ENCODE results near the gene PRDM16. TPM values are rescaled to one million over a fixed set of nuclear protein-coding genes. Genes with fewer than 3 reads are reported as not detected.

The PRDM16 gene
- total and polyA plus RNA-seq, 2 of the 8 experiments (the other 6 are each of a cell fraction or from before 2014, with no cell fraction given) = 0.39 to 0.43 TPM

GRCh38 chr1:3208819-3209200, 139.8 kb downstream of the PRDM16 start:
- DNase-seq (ENCODE audit: low read depth in 1 of 2, low spot score in 2 of 2) (no peak), FAIRE-seq (no peak)
- Histone ChIP-seq H3K27me3 (replicated peaks in 1 of 4; ENCODE audit: control insufficient read depth in 3 of 4, extremely low read depth in 1 of 4, insufficient read depth in 3 of 4, low read length in 3 of 4) (no peaks in the 10 kb centered on the region; a peak in 1 of 7 replicates), H3K56ac (replicated peaks; ENCODE audit: insufficient read length, low read depth, low read length) (no peak overlapping the region), H3K4me3 (ENCODE audit: extremely low read depth in 1 of 4, insufficient read depth in 2 of 4, low read depth in 3 of 4, low read length in 4 of 4) (no peak overlapping the region), H4K91ac (replicated peaks; ENCODE audit: insufficient read length, low read length) (no peak overlapping the region), H3K9me3 (ENCODE audit: insufficient read depth in 2 of 2, low read depth in 1 of 2, low read length in 1 of 2) (no peaks in the 10 kb centered on the region), H3K9ac (replicated peaks in 1 of 4; ENCODE audit: extremely low read depth in 1 of 4, low read depth in 3 of 4, low read length in 3 of 4) (no peak overlapping the region), H3K4me1 (replicated peaks in 1 of 4; ENCODE audit: control insufficient read depth in 3 of 4, insufficient read depth in 4 of 4, low read length in 3 of 4) (peaks cover 0 to 10% (median 4%) of the 10 kb centered on the region in 4 experiments; a peak in 2 of 7 replicates), H2AK5ac (ENCODE audit: low read depth, low read length) (no peak overlapping the region), H3K27ac (ENCODE audit: low read depth, low read length) (no peak overlapping the region), H3K23me2 (ENCODE audit: low read depth, low read length) (no peaks in the 10 kb centered on the region), H3K79me1 (ENCODE audit: low read depth, low read length) (no peaks in the 10 kb centered on the region), H4K20me1 (replicated peaks in 1 of 2; ENCODE audit: control insufficient read depth in 1 of 2, insufficient read depth in 2 of 2, low read length in 2 of 2) (peaks cover 0 to 2% of the 10 kb centered on the region in 2 experiments), H3K18ac (ENCODE audit: extremely low read depth, low read length) (no peak overlapping the region), H4K8ac (ENCODE audit: extremely low read depth, insufficient read depth, low read length) (no peak overlapping the region), H4K5ac (ENCODE audit: insufficient read length, low read depth, low read length) (no peak overlapping the region), H2BK5ac (ENCODE audit: low read depth, low read length) (no peak overlapping the region), H3K79me2 (ENCODE audit: control insufficient read depth in 1 of 2, insufficient read depth in 2 of 2, low read length in 2 of 2) (no peaks in the 10 kb centered on the region), H3K14ac (ENCODE audit: insufficient read length) (no peak overlapping the region), H2BK12ac (ENCODE audit: low read depth, low read length) (no peak overlapping the region), H3K4me2 (ENCODE audit: insufficient read depth in 1 of 2, low read depth in 2 of 2, low read length in 2 of 2) (no peak overlapping the region), H2BK120ac (replicated peaks; ENCODE audit: low read depth, low read length) (no peak overlapping the region), H2BK15ac (ENCODE audit: low read length) (no peak overlapping the region), H2AFZ (ENCODE audit: low read length) (no peak overlapping the region), H3K4ac (replicated peaks; ENCODE audit: insufficient read length, low read depth, low read length) (no peak overlapping the region), H3K23ac (ENCODE audit: insufficient read length) (no peak overlapping the region), H3K36me3 (ENCODE audit: control insufficient read depth in 2 of 4, insufficient read depth in 4 of 4, low read length in 3 of 4) (no peaks in the 10 kb centered on the region), H2BK20ac (ENCODE audit: low read length) (no peak overlapping the region)
- TF ChIP-seq ATF2 (IDR thresholded peaks at IDR 0.05; ENCODE audit: low read length) = no peak
- no peak for TF ChIP-seq HDAC6 (IDR thresholded peaks at IDR 0.05; ENCODE audit: low read depth, low read length)
- no peak for TF ChIP-seq NANOG (IDR thresholded peaks at IDR 0.05; ENCODE audit: insufficient read depth, low read depth, low read length, poor library complexity, severe bottlenecking)
- TF ChIP-seq CEBPB (IDR thresholded peaks at IDR 0.05; ENCODE audit: low read depth, low read length) = no peak
- no peak for TF ChIP-seq KDM5A (IDR thresholded peaks at IDR 0.05; ENCODE audit: low read length)
- TF ChIP-seq CTBP2 (IDR thresholded peaks at IDR 0.05; ENCODE audit: borderline replicate concordance, insufficient read depth, insufficient read length, low read length) = no peak
- no peak for TF ChIP-seq KDM4A (IDR thresholded peaks at IDR 0.05; ENCODE audit: low read depth, low read length, severe bottlenecking)
- no peak for TF ChIP-seq EZH2 (IDR thresholded peaks at IDR 0.05; ENCODE audit: low read depth, low read length, severe bottlenecking)
- ChIA-PET POLR2A (ENCODE audit: partially characterized antibody) (no interaction called here), CTCF (ENCODE audit: partially characterized antibody) (no interaction called here)
- WGBS, 2 experiments (ENCODE audit: extremely low coverage in 1 of 2, insufficient coverage in 1 of 2, insufficient read length in 1 of 2, insufficient replicate concordance in 2 of 2, low coverage in 1 of 2, low lambda C conversion rate in 2 of 2, missing lambda C conversion rate in 1 of 2) = 96% methylated on average over 3 of the region's 3 CpGs; no CpG with 5 or more reads in 1 of the 2 experiments

Data from H1 (cell line).